Liver (tissue), 3 donors: ENCODE data around the gene MSMP.

Source experiments
- ATF3 ChIP-seq: IDR thresholded peaks from 2 replicates; pipeline ENCODE4 v1.6.1; 2016; ENCODE audit warnings: antibody characterized with exemption
- CTCF ChIP-seq: fragments of 150-350 bp; IDR thresholded peaks from 2 replicates; pipeline ENCODE4 v1.5.1; 2017; ENCODE audit warnings: improper control_type of control experiment, low read depth, low read length; ENCODE audit not compliant: missing input control
- EGR1 ChIP-seq, 2 donors: IDR thresholded peaks; 2 replicates each; pipeline ENCODE4 v1.6.1; 2016 to 2018; ENCODE audit warnings: antibody characterized with exemption in 2 of 2, low read depth in 2 of 2
- FOXA1 ChIP-seq: IDR thresholded peaks from 2 replicates; pipeline ENCODE4 v1.6.1; 2016; ENCODE audit warnings: antibody characterized with exemption
- GABPA ChIP-seq, 2 donors: IDR thresholded peaks in 1 of 2; conservative IDR thresholded peaks in 1 of 2; 2 replicates each; pipeline ENCODE4 v1.6.1; 2016; ENCODE audit warnings: antibody characterized with exemption in 2 of 2, mild to moderate bottlenecking in 1 of 2, moderate library complexity in 1 of 2
- HNF4G ChIP-seq: IDR thresholded peaks from 2 replicates; pipeline ENCODE4 v1.6.1; 2016; ENCODE audit warnings: antibody characterized with exemption
- JUND ChIP-seq, 2 donors: IDR thresholded peaks; 2 replicates each; pipeline ENCODE4 v1.6.1; 2016; ENCODE audit warnings: antibody characterized with exemption in 2 of 2
- MAX ChIP-seq: IDR thresholded peaks from 2 replicates; pipeline ENCODE4 v1.6.1; 2016; ENCODE audit warnings: antibody characterized with exemption
- NR2F2 ChIP-seq: IDR thresholded peaks from 2 replicates; pipeline ENCODE4 v1.6.1; 2016; ENCODE audit warnings: antibody characterized with exemption
- TAF1 ChIP-seq: conservative IDR thresholded peaks from 2 replicates; pipeline ENCODE4 v1.6.1; 2016; ENCODE audit warnings: antibody characterized with exemption, mild to moderate bottlenecking
- YY1 ChIP-seq: IDR thresholded peaks from 2 replicates; pipeline ENCODE4 v1.6.1; 2016; ENCODE audit warnings: antibody characterized with exemption, mild to moderate bottlenecking
- ZBTB33 ChIP-seq: IDR thresholded peaks from 2 replicates; pipeline ENCODE4 v1.6.1; 2016; ENCODE audit warnings: antibody characterized with exemption
- donor health status: healthy.
- donor health status: healthy.

- TF ChIP-seq CTCF (no peak), TAF1 (no peak), FOXA1 (no peak), NR2F2 (no peak), YY1 (no peak), HNF4G (no peak), ATF3 (no peak), MAX (no peak), GABPA (IDR thresholded peaks at IDR 0.05 in 1 of 2, conservative IDR thresholded peaks at IDR 0.05 in 1 of 2) (no peak), EGR1 (IDR thresholded peaks at IDR 0.05; ENCODE audit: low read depth in 2 of 2) (no peak), JUND (IDR thresholded peaks at IDR 0.05) (no peak), ZBTB33 (no peak)
Observed at GRCh38 chr9:35713578-35713977, 40.5 kb downstream of the MSMP start.
